Measurements from ENCODE around the gene TBC1D10A. TPM values are rescaled to one million over a fixed set of nuclear protein-coding genes. Genes with fewer than 3 reads are reported as not detected.

TBC1D10A gene
- total RNA-seq, 1 experiment from 2014 or later = 8.4 TPM

DNA sequence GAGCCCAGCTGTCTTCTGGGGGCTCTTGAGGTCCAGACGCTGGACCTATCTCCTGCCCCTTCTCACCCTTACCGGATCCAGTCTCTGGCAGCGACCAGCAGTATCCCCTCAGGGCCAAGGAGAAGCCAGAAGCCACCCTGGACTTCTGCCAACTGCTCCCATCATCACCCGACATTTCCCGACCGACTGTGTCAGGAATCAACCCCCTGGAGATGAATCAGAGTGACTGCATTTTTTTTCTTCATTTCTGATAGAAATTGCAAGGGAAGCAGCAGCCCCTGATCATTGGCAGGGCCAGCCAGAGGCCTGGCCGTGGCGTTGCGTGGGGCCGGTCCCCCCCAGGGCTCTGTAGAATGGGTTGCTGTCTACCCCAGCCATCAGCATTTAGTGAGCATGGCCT is 75.0 kb downstream of the TBC1D10A start:
- no peak overlapping the region for H3K4me3 Mint-ChIP-seq
- peaks cover 3% of the 10 kb centered on the region; the same call in 1 of the 2 replicates for H3K4me1 ChIP-seq (ENCODE audit: insufficient read depth, low read length)
- H3K27ac ChIP-seq (ENCODE audit: insufficient read length, low read depth, low read length) = no peak overlapping the region

More for the DNA sequence above, 75.0 kb downstream of the TBC1D10A start:
- no peak overlapping the region for H4K8ac ChIP-seq (replicated peaks; ENCODE audit: insufficient read length, low read depth, low read length)
- H3K4ac ChIP-seq (ENCODE audit: low read depth, low read length) = no peak overlapping the region
- H3K56ac ChIP-seq (ENCODE audit: insufficient read length, low read depth, low read length) = no peak overlapping the region
- H3K23ac ChIP-seq (ENCODE audit: insufficient read length, low read depth, low read length) = no peak overlapping the region
- Mint-ChIP-seq H3K36me3 (ENCODE audit: insufficient read depth in 1 of 3, low read depth in 3 of 3) (no peaks in the 10 kb centered on the region), H3K27ac (no peak overlapping the region), H3K4me1 (peaks cover 25 to 35% of the 10 kb centered on the region in 2 experiments), H3K27me3 (ENCODE audit: low read depth) (peaks cover 8% of the 10 kb centered on the region), H3K9me3 (no peaks in the 10 kb centered on the region)
- no peaks in the 10 kb centered on the region for H3K27me3 ChIP-seq (ENCODE audit: insufficient read depth, low read length)
- no peak overlapping the region for H3K18ac ChIP-seq (ENCODE audit: insufficient read length, low read depth, low read length)
- H3K9me3 ChIP-seq (ENCODE audit: control insufficient read depth, low read depth, low read length) = no peaks in the 10 kb centered on the region
- no peak overlapping the region for H2BK12ac ChIP-seq (ENCODE audit: insufficient read length, low read depth, low read length)
- no peak overlapping the region for H3K9ac ChIP-seq (ENCODE audit: extremely low read depth, insufficient read length, low read length)
- H3K4me2 ChIP-seq (ENCODE audit: insufficient read depth, insufficient read length, low read length) = no peak overlapping the region
- H3K23me2 ChIP-seq (ENCODE audit: insufficient read length, low read depth, low read length, poor library complexity, severe bottlenecking) = no peaks in the 10 kb centered on the region
- H3K14ac ChIP-seq (ENCODE audit: insufficient read depth, low read length) = no peak overlapping the region
- no CpG with 5 or more reads among the region's 10 CpGs for WGBS (ENCODE audit: extremely low coverage, insufficient read length, low lambda C conversion rate)
- no peak overlapping the region for H4K91ac ChIP-seq (ENCODE audit: insufficient read length, low read depth, low read length)
- H3K79me1 ChIP-seq (ENCODE audit: insufficient read depth, low read depth, low read length, poor library complexity, severe bottlenecking) = no peaks in the 10 kb centered on the region
- DNase-seq = no peak
- H2BK15ac ChIP-seq (ENCODE audit: low read depth, low read length) = no peak overlapping the region
- H2AK5ac ChIP-seq (ENCODE audit: insufficient read length, low read length) = no peak overlapping the region
- H3T11ph ChIP-seq (ENCODE audit: low read length) = no peak overlapping the region
- H2BK20ac ChIP-seq (ENCODE audit: low read depth, low read length, poor library complexity, severe bottlenecking) = no peak overlapping the region
- no peak overlapping the region for H2BK120ac ChIP-seq (ENCODE audit: low read depth, low read length, poor library complexity, severe bottlenecking)
- H4K5ac ChIP-seq (ENCODE audit: insufficient read length, low read depth, low read length) = no peak overlapping the region
- H2AFZ ChIP-seq (ENCODE audit: low read length) = no peak overlapping the region
- no peaks in the 10 kb centered on the region for H4K20me1 ChIP-seq (ENCODE audit: control insufficient read depth, insufficient read depth, insufficient read length)
- H2BK5ac ChIP-seq (ENCODE audit: insufficient read length, low read length) = no peak overlapping the region
- TF ChIP-seq, protein P1, sequence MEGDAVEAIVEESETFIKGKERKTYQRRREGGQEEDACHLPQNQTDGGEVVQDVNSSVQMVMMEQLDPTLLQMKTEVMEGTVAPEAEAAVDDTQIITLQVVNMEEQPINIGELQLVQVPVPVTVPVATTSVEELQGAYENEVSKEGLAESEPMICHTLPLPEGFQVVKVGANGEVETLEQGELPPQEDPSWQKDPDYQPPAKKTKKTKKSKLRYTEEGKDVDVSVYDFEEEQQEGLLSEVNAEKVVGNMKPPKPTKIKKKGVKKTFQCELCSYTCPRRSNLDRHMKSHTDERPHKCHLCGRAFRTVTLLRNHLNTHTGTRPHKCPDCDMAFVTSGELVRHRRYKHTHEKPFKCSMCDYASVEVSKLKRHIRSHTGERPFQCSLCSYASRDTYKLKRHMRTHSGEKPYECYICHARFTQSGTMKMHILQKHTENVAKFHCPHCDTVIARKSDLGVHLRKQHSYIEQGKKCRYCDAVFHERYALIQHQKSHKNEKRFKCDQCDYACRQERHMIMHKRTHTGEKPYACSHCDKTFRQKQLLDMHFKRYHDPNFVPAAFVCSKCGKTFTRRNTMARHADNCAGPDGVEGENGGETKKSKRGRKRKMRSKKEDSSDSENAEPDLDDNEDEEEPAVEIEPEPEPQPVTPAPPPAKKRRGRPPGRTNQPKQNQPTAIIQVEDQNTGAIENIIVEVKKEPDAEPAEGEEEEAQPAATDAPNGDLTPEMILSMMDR (conservative IDR thresholded peaks at IDR 0.05) = no peak
- no peaks in the 10 kb centered on the region for H3K79me2 ChIP-seq (ENCODE audit: insufficient read depth, low read length)

Measured in H9 (cell line).